HepG2 (cell line): Measurements from ENCODE around the gene HPD. TPM values are rescaled to one million over a fixed set of nuclear protein-coding genes. Genes with fewer than 3 reads are reported as not detected.
A peak's percentile ranks its signal among the peaks of the same experiment; 100 is the strongest.

Experiments used
- ARNTL ChIP-seq: sonication (generic); formaldehyde crosslinking; IDR thresholded peaks from 2 replicates; pipeline ENCODE4 v1.4.0; 2020; ENCODE audit warnings: mild to moderate bottlenecking, missing genetic modification reagents
- CEBPG ChIP-seq: IDR thresholded peaks from 2 replicates; pipeline ENCODE4 v1.6.1; 2016
- FOXA3 ChIP-seq: IDR thresholded peaks from 2 replicates; pipeline ENCODE4 v1.6.1; 2016; ENCODE audit warnings: missing genetic modification reagents, missing compliant biosample characterization
- HIVEP1 ChIP-seq: sonication (generic); formaldehyde crosslinking; IDR thresholded peaks from 2 replicates; pipeline ENCODE4 v1.4.0; 2020; ENCODE audit warnings: mild to moderate bottlenecking, missing genetic modification reagents
- HMGA1 ChIP-seq: sonication (generic); formaldehyde crosslinking; conservative IDR thresholded peaks from 2 replicates; pipeline ENCODE4 v1.4.0; 2020; ENCODE audit warnings: missing genetic modification reagents
- HNF4A ChIP-seq: sonication (generic); formaldehyde crosslinking; IDR thresholded peaks from 2 replicates; pipeline ENCODE4 v1.4.0; 2020; ENCODE audit warnings: missing genetic modification reagents
- MEIS2 ChIP-seq: sonication (generic); formaldehyde crosslinking; IDR thresholded peaks from 2 replicates; pipeline ENCODE4 v1.9.0; 2021; ENCODE audit warnings: mild to moderate bottlenecking, missing genetic modification reagents
- MTA1 ChIP-seq: sonication (generic); formaldehyde crosslinking; IDR thresholded peaks from 2 replicates; pipeline ENCODE4 v1.4.0; 2020; ENCODE audit warnings: missing genetic modification reagents, mild to moderate bottlenecking, borderline replicate concordance
- MYNN ChIP-seq: sonication (generic); formaldehyde crosslinking; IDR thresholded peaks from 2 replicates; pipeline ENCODE4 v1.4.0; 2020; ENCODE audit warnings: mild to moderate bottlenecking, low read depth, missing genetic modification reagents
- NKX3-1 ChIP-seq: sonication (generic); formaldehyde crosslinking; IDR thresholded peaks from 2 replicates; pipeline ENCODE4 v1.5.0; 2020; ENCODE audit warnings: missing genetic modification reagents
- PHF21A ChIP-seq: sonication (generic); formaldehyde crosslinking; IDR thresholded peaks from 2 replicates; pipeline ENCODE4 v1.5.0; 2020; ENCODE audit warnings: mild to moderate bottlenecking, missing genetic modification reagents
- RELA ChIP-seq: sonication (generic); formaldehyde crosslinking; IDR thresholded peaks from 2 replicates; pipeline ENCODE4 v1.4.0; 2020; ENCODE audit warnings: missing genetic modification reagents
- SMYD3 ChIP-seq: sonication (generic); formaldehyde crosslinking; IDR thresholded peaks from 2 replicates; pipeline ENCODE4 v1.8.1; 2023; ENCODE audit warnings: mild to moderate bottlenecking, missing genetic modification reagents
- SSRP1 ChIP-seq: IDR thresholded peaks from 2 replicates; pipeline ENCODE4 v1.6.1; 2016; ENCODE audit warnings: control low read depth
- TCF7 ChIP-seq: sonication (generic); IDR thresholded peaks from 2 replicates; pipeline ENCODE4 v1.6.1; 2016; ENCODE audit warnings: antibody characterized with exemption, low read depth
- TMF1 ChIP-seq: sonication (generic); formaldehyde crosslinking; IDR thresholded peaks from 2 replicates; pipeline ENCODE4 v1.8.1; 2022; ENCODE audit warnings: low read depth, missing genetic modification reagents
- ZFP36 ChIP-seq: fragments of 150-350 bp; IDR thresholded peaks from 2 replicates; pipeline ENCODE4 v1.6.1; 2018; ENCODE audit warnings: borderline replicate concordance, low read length, low read depth; ENCODE audit not compliant: partially characterized antibody
- ZFP36L1 ChIP-seq: sonication (generic); formaldehyde crosslinking; IDR thresholded peaks from 2 replicates; pipeline ENCODE4 v1.8.0; 2022; ENCODE audit warnings: mild to moderate bottlenecking, missing genetic modification reagents, moderate library complexity
- ZKSCAN8 ChIP-seq: IDR thresholded peaks from 2 replicates; pipeline ENCODE4 v1.6.1; 2016; ENCODE audit warnings: borderline replicate concordance, missing genetic modification reagents, missing compliant biosample characterization
- ZMAT3 ChIP-seq: sonication (generic); formaldehyde crosslinking; conservative IDR thresholded peaks from 2 replicates; pipeline ENCODE4 v1.7.0; 2021; ENCODE audit warnings: missing genetic modification reagents
- ZNF383 ChIP-seq: sonication (generic); formaldehyde crosslinking; IDR thresholded peaks from 2 replicates; pipeline ENCODE4 v1.4.0; 2020; ENCODE audit warnings: missing genetic modification reagents, mild to moderate bottlenecking, borderline replicate concordance
- ZNF44 ChIP-seq: sonication (generic); formaldehyde crosslinking; IDR thresholded peaks from 2 replicates; pipeline ENCODE4 v1.5.1; 2020; ENCODE audit warnings: mild to moderate bottlenecking, missing genetic modification reagents
- polyA plus RNA-seq, 8 experiments: library from polyadenylated mRNA; depleted of rRNA in 3 of 8; stranded (reverse) in 7 of 8; unstranded in 1 of 8; fragments of >200 nt; fragmentation: Illumina TruSeq in 4 of 8; extraction: Trizol in 4 of 8; gene quantifications; 2 replicates each; pipeline versions ENCODE4 v1.2.1 to v1.2.3, GENCODE V29; 2011 to 2016; ENCODE audit warnings: low read depth in 4 of 8, missing spikeins in 1 of 8, mixed read lengths in 1 of 8; ENCODE audit not compliant: insufficient read depth in 1 of 8
- total RNA-seq, 5 experiments: library from RNA; depleted of rRNA; stranded (reverse); fragments of >200 nt; fragmentation: Illumina TruSeq; extraction: Trizol; gene quantifications; 2 replicates each; pipeline ENCODE4 v1.2.3, GENCODE V29; 2016; ENCODE audit warnings: low read depth in 1 of 5
- TF ChIP-seq, protein P1 (sequence below): IDR thresholded peaks from 2 replicates; pipeline ENCODE4 v1.6.1; 2016; ENCODE audit warnings: missing genetic modification reagents, missing compliant biosample characterization
- TF ChIP-seq, protein P2 (sequence below): sonication (generic); formaldehyde crosslinking; IDR thresholded peaks from 2 replicates; pipeline ENCODE4 v1.5.0; 2020; ENCODE audit warnings: missing genetic modification reagents
- TF ChIP-seq, protein P3 (sequence below): IDR thresholded peaks from 2 replicates; pipeline ENCODE4 v1.6.1; 2016
- TF ChIP-seq, protein P4 (sequence below): sonication (generic); formaldehyde crosslinking; IDR thresholded peaks from 2 replicates; pipeline ENCODE4 v1.8.1; 2023; ENCODE audit warnings: mild to moderate bottlenecking, moderate library complexity, missing genetic modification reagents

HPD gene
- total and polyA plus RNA-seq, 2 of the 13 experiments (the other 11 are each of a cell fraction or from before 2014, with no cell fraction given), result 120 to 195 TPM

DNA sequence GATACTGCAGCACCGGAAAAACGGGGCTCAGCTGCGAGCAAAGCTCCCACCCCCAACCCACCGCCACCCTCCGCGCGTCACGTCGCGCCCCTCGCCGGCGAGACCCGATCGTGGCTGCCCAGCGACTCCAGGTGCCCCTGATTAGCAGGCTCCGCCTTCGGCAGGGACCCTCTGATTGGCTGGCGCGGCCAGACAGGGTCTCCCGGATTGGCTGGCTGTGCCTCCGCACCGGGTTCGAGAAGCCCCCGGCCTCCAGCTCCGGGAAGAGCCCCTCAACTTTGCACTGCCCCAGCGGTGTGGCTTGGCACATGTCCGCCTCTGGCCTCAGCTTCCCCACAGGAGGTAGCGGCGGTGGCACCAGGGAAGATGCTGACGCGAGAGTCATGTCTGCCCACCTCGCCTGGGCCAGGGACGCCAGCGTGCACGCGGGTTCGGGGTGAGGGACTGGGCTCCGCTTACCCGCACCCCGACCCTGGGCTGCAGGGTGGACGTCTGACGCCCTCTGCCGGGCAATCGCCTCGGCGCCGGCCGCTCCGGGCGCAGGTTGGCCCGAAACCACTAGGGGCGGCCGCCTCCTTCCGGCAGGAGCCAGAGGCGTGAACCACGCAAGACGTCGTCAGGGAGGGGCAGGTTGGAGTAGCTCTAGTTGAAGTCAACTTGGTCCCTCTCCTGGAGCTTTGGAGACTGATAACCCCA lies 64.7 kb downstream of the HPD start (continued):
- TF ChIP-seq SMYD3 (CRISPR knock-in tag) (no peak; the same call in 1 of the 2 replicates), ZMAT3 (CRISPR knock-in tag) (no peak), HMGA1 (CRISPR knock-in tag) (no peak), TCF7 (no peak), HIVEP1 (CRISPR knock-in tag) (peak; percentile 85), MYNN (CRISPR knock-in tag) (no peak; the same call in 1 of the 2 replicates), FOXA3 (peak; percentile 42), ARNTL (CRISPR knock-in tag) (peak; percentile 71; the same call in 1 of the 2 replicates), ZFP36L1 (CRISPR knock-in tag) (no peak; the same call in 1 of the 2 replicates), HNF4A (CRISPR knock-in tag) (peak; percentile 47; the same call in 1 of the 2 replicates), TMF1 (CRISPR knock-in tag) (0 out of 2 replicates have a peak, but pooled peaks have one; percentile 25), MEIS2 (CRISPR knock-in tag) (peak; percentile 59; the same call in 1 of the 2 replicates), ZFP36 (no peak), ZNF44 (peak; percentile 69; the same call in 1 of the 2 replicates), SSRP1 (CRISPR knock-in tag) (peak; percentile 21; the same call in 1 of the 2 replicates), CEBPG (peak; percentile 40; the same call in 1 of the 2 replicates), RELA (CRISPR knock-in tag) (no peak; the same call in 1 of the 2 replicates), ZKSCAN8 (peak; percentile 96), ZNF383 (CRISPR knock-in tag) (no peak), PHF21A (peak; percentile 79), NKX3-1 (CRISPR knock-in tag) (peak; percentile 86), MTA1 (peak; percentile 95; the same call in 1 of the 2 replicates)
- TF ChIP-seq, protein P1, sequence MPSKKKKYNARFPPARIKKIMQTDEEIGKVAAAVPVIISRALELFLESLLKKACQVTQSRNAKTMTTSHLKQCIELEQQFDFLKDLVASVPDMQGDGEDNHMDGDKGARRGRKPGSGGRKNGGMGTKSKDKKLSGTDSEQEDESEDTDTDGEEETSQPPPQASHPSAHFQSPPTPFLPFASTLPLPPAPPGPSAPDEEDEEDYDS (CRISPR knock-in tag), result 0 out of 2 replicates have a peak, but pooled peaks have one; percentile 31
- TF ChIP-seq, protein P2, sequence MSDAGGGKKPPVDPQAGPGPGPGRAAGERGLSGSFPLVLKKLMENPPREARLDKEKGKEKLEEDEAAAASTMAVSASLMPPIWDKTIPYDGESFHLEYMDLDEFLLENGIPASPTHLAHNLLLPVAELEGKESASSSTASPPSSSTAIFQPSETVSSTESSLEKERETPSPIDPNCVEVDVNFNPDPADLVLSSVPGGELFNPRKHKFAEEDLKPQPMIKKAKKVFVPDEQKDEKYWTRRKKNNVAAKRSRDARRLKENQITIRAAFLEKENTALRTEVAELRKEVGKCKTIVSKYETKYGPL (CRISPR knock-in tag), result peak; percentile 65; the same call in 1 of the 2 replicates
- TF ChIP-seq, protein P3, sequence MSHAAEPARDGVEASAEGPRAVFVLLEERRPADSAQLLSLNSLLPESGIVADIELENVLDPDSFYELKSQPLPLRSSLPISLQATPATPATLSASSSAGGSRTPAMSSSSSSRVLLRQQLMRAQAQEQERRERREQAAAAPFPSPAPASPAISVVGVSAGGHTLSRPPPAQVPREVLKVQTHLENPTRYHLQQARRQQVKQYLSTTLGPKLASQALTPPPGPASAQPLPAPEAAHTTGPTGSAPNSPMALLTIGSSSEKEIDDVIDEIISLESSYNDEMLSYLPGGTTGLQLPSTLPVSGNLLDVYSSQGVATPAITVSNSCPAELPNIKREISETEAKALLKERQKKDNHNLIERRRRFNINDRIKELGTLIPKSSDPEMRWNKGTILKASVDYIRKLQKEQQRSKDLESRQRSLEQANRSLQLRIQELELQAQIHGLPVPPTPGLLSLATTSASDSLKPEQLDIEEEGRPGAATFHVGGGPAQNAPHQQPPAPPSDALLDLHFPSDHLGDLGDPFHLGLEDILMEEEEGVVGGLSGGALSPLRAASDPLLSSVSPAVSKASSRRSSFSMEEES, result peak; percentile 45; the same call in 1 of the 2 replicates
- TF ChIP-seq, protein P4, sequence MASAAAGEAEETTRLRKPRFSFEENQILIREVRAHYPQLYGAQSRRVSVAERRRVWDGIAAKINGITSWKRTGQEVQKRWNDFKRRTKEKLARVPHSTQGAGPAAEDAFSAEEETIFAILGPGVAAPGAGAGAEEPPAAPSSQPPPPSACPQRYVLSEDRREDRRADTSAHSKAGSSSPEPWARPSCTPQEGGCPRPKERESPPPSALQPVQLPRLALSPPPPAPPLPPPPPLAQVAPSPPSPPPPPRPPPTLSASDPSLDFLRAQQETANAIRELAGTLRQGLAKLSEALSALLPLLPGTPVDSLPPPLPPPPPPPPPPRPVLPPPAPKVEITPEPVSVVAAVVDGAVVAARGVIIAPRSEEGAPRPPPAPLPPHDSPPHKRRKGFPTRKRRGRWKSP (CRISPR knock-in tag), result no peak
